Liver (tissue), 3 donors: ENCODE results near the gene TMEM165.

Experiments
- ATF3 ChIP-seq: IDR thresholded peaks from 2 replicates; pipeline ENCODE4 v1.6.1; 2016; ENCODE audit warnings: antibody characterized with exemption
- EGR1 ChIP-seq, 2 donors: IDR thresholded peaks; 2 replicates each; pipeline ENCODE4 v1.6.1; 2016 to 2018; ENCODE audit warnings: antibody characterized with exemption in 2 of 2, low read depth in 2 of 2
- FOXA1 ChIP-seq: IDR thresholded peaks from 2 replicates; pipeline ENCODE4 v1.6.1; 2016; ENCODE audit warnings: antibody characterized with exemption
- GABPA ChIP-seq, 2 donors: IDR thresholded peaks in 1 of 2; conservative IDR thresholded peaks in 1 of 2; 2 replicates each; pipeline ENCODE4 v1.6.1; 2016; ENCODE audit warnings: antibody characterized with exemption in 2 of 2, mild to moderate bottlenecking in 1 of 2, moderate library complexity in 1 of 2
- JUND ChIP-seq, 2 donors: IDR thresholded peaks; 2 replicates each; pipeline ENCODE4 v1.6.1; 2016; ENCODE audit warnings: antibody characterized with exemption in 2 of 2
- MAX ChIP-seq: IDR thresholded peaks from 2 replicates; pipeline ENCODE4 v1.6.1; 2016; ENCODE audit warnings: antibody characterized with exemption
- RAD21 ChIP-seq, 2 donors: IDR thresholded peaks; 2 replicates each; pipeline ENCODE4 v1.6.1; 2016; ENCODE audit warnings: antibody characterized with exemption in 2 of 2, mild to moderate bottlenecking in 2 of 2
- REST ChIP-seq: IDR thresholded peaks from 2 replicates; pipeline ENCODE4 v1.6.1; 2016; ENCODE audit warnings: antibody characterized with exemption, mild to moderate bottlenecking
- RXRA ChIP-seq, 2 donors: IDR thresholded peaks; 2 replicates each; pipeline ENCODE4 v1.6.1; 2017 to 2018; ENCODE audit warnings: antibody characterized with exemption in 2 of 2, mild to moderate bottlenecking in 1 of 2
- SP1 ChIP-seq: IDR thresholded peaks from 2 replicates; pipeline ENCODE4 v1.6.1; 2018; ENCODE audit warnings: antibody characterized with exemption, mild to moderate bottlenecking
- TAF1 ChIP-seq: conservative IDR thresholded peaks from 2 replicates; pipeline ENCODE4 v1.6.1; 2016; ENCODE audit warnings: antibody characterized with exemption, mild to moderate bottlenecking
- YY1 ChIP-seq: IDR thresholded peaks from 2 replicates; pipeline ENCODE4 v1.6.1; 2016; ENCODE audit warnings: antibody characterized with exemption, mild to moderate bottlenecking
- TF ChIP-seq, protein P1 (sequence below): fragments of 150-350 bp; IDR thresholded peaks from 2 replicates; pipeline ENCODE4 v1.5.1; 2017; ENCODE audit warnings: improper control_type of control experiment, low read depth, low read length; ENCODE audit not compliant: missing input control
- TF ChIP-seq, protein P2 (sequence below): IDR thresholded peaks from 2 replicates; pipeline ENCODE4 v1.6.1; 2016; ENCODE audit warnings: antibody characterized with exemption
- donor health status: healthy.
- donor health status: healthy.

- TF ChIP-seq, protein P1, sequence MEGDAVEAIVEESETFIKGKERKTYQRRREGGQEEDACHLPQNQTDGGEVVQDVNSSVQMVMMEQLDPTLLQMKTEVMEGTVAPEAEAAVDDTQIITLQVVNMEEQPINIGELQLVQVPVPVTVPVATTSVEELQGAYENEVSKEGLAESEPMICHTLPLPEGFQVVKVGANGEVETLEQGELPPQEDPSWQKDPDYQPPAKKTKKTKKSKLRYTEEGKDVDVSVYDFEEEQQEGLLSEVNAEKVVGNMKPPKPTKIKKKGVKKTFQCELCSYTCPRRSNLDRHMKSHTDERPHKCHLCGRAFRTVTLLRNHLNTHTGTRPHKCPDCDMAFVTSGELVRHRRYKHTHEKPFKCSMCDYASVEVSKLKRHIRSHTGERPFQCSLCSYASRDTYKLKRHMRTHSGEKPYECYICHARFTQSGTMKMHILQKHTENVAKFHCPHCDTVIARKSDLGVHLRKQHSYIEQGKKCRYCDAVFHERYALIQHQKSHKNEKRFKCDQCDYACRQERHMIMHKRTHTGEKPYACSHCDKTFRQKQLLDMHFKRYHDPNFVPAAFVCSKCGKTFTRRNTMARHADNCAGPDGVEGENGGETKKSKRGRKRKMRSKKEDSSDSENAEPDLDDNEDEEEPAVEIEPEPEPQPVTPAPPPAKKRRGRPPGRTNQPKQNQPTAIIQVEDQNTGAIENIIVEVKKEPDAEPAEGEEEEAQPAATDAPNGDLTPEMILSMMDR, result no peak
- TF ChIP-seq RAD21 (IDR thresholded peaks at IDR 0.05) (no peak), REST (no peak), EGR1 (IDR thresholded peaks at IDR 0.05; ENCODE audit: low read depth in 2 of 2) (no peak), YY1 (no peak), FOXA1 (no peak), JUND (IDR thresholded peaks at IDR 0.05) (no peak), MAX (no peak), ATF3 (no peak), TAF1 (no peak), RXRA (IDR thresholded peaks at IDR 0.05) (no peak), SP1 (no peak), GABPA (IDR thresholded peaks at IDR 0.05 in 1 of 2, conservative IDR thresholded peaks at IDR 0.05 in 1 of 2) (no peak)
- TF ChIP-seq, protein P2, sequence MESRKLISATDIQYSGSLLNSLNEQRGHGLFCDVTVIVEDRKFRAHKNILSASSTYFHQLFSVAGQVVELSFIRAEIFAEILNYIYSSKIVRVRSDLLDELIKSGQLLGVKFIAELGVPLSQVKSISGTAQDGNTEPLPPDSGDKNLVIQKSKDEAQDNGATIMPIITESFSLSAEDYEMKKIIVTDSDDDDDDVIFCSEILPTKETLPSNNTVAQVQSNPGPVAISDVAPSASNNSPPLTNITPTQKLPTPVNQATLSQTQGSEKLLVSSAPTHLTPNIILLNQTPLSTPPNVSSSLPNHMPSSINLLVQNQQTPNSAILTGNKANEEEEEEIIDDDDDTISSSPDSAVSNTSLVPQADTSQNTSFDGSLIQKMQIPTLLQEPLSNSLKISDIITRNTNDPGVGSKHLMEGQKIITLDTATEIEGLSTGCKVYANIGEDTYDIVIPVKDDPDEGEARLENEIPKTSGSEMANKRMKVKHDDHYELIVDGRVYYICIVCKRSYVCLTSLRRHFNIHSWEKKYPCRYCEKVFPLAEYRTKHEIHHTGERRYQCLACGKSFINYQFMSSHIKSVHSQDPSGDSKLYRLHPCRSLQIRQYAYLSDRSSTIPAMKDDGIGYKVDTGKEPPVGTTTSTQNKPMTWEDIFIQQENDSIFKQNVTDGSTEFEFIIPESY, result no peak
Measured at GRCh38 chr4:55447108-55447708, 51.5 kb downstream of the TMEM165 start.
